HEK293T (cell line): ENCODE measurements around the gene C1orf167.

Experiments used
- ARNT ChIP-seq: fragments of 450-650 bp; IDR thresholded peaks from 2 replicates; pipeline ENCODE4 v1.6.1; 2017; ENCODE audit warnings: mild to moderate bottlenecking
- BHLHE40 ChIP-seq: fragments of 450-650 bp; IDR thresholded peaks from 2 replicates; pipeline ENCODE4 v1.6.1; 2016; ENCODE audit warnings: mild to moderate bottlenecking, moderate library complexity, borderline replicate concordance
- CTBP1 ChIP-seq: fragments of 450-650 bp; IDR thresholded peaks from 2 replicates; pipeline ENCODE4 v1.6.1; 2016; ENCODE audit warnings: borderline replicate concordance
- ELF4 ChIP-seq: fragments of 450-650 bp; IDR thresholded peaks from 2 replicates; pipeline ENCODE4 v1.6.1; 2017; ENCODE audit warnings: antibody characterized with exemption
- FOXA1 ChIP-seq: fragments of 450-650 bp; IDR thresholded peaks from 2 replicates; pipeline ENCODE4 v1.6.1; 2016; ENCODE audit warnings: mild to moderate bottlenecking
- FOXK2 ChIP-seq: fragments of 450-650 bp; IDR thresholded peaks from 2 replicates; pipeline ENCODE4 v1.6.1; 2016; ENCODE audit warnings: mild to moderate bottlenecking
- FOXM1 ChIP-seq: fragments of 450-650 bp; IDR thresholded peaks from 2 replicates; pipeline ENCODE4 v1.6.1; 2017; ENCODE audit warnings: mild to moderate bottlenecking, borderline replicate concordance
- HDGF ChIP-seq: fragments of 450-650 bp; IDR thresholded peaks from 2 replicates; pipeline ENCODE4 v1.6.1; 2017; ENCODE audit warnings: antibody characterized with exemption, borderline replicate concordance
- LEF1 ChIP-seq: fragments of 450-650 bp; IDR thresholded peaks from 2 replicates; pipeline ENCODE4 v1.6.1; 2017; ENCODE audit warnings: mild to moderate bottlenecking, borderline replicate concordance
- SP1 ChIP-seq: fragments of 450-650 bp; IDR thresholded peaks from 2 replicates; pipeline ENCODE4 v1.6.1; 2017
- SUZ12 ChIP-seq: fragments of 450-650 bp; IDR thresholded peaks from 2 replicates; pipeline ENCODE4 v1.6.1; 2016; ENCODE audit warnings: mild to moderate bottlenecking
- TARDBP ChIP-seq: fragments of 450-650 bp; IDR thresholded peaks from 2 replicates; pipeline ENCODE4 v1.6.1; 2016

- TF ChIP-seq FOXM1 (no peak), SP1 (no peak), BHLHE40 (no peak), SUZ12 (no peak), FOXK2 (no peak), HDGF (no peak), CTBP1 (no peak), FOXA1 (no peak), ARNT (no peak), LEF1 (no peak), TARDBP (no peak), ELF4 (no peak)
Observed at GRCh38 chr1:11804666-11805421, 42.9 kb downstream of the C1orf167 start.
